ENCODE results near the gene GAPT. TPM values are rescaled to one million over a fixed set of nuclear protein-coding genes. Genes with fewer than 3 reads are reported as not detected.

The GAPT gene
- 1 to 10 TPM in 1 of 10 donors, under 1 TPM in 9; 0.33 to 1.5 (median 0.62) TPM for polyA plus RNA-seq (ENCODE audit: insufficient read length in 10 of 10)
- long read RNA-seq, donor 1 = 0 reads
- long read RNA-seq, donor 2 = 0 reads
- long read RNA-seq, donor 3 = 0 reads
- long read RNA-seq, donor 4, partial matches to known transcripts = 0 of 1 reads
- long read RNA-seq, donor 4, other reads (novel, unspliced or antisense) = 0 of 1 reads
- long read RNA-seq, donor 5 = 0 reads
- long read RNA-seq, donor 6 = 0 reads
- long read RNA-seq, donor 7 = 0 reads
- long read RNA-seq, donor 8, partial matches to known transcripts = 0 of 1 reads
- long read RNA-seq, donor 8, other reads (novel, unspliced or antisense) = 0 of 1 reads
- long read RNA-seq, donor 9 = 0 reads

DNA sequence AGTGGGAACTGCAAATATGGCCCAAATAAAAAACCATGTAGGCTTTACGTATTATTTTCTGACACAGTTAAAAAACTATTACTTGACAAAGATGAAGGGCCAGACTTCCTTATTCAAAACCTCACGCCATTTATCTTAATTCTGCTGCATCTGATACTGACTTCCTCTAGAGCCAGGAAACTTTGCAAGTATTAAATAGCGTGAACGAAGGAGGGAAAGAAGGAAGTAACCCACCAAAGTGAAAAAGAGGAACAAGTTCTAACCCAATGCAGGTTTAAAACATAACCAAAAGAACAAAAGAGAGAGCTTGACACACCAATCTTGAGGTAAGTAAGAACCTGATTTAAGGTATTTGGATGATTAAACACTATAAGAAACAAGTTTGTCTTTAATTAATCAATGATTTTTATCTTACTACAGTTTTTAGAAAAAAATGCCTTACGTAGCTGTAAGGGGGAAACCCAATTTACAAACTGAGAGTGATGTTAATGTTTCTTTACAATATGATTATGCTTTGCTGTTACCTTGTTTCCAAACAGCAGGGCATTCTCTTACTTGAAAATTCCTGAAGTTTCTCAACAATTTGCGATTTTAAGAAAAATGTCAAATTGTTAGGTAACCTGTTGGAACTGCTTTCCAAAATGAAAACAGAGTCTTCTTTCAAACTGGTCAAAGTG lies at the start of gene GAPT:
Gene GAPT (plus strand): TSS at position 220 of the 677 bp plus-strand sequence. CDS start 3,102 bp downstream, outside the sequence.
- no peak for DNase-seq

DNA sequence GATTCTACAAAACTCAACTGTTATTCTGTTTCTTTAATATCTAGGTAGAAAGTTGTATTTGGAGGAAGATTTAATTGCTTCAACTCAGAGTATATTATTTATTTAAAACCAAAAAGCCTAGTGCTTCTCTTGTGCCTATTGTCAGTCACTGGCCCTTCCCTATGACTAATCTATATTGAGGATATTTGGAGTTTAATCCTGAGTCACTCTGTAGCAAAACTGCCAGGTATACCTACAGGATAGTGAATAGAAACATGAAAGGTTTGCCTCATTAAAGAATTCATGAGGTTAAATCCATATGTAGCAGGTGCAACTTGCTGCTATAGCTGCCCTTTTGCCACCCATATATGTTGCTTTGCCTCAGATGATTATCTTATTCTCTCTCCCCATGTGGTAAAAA lies 46.4 kb upstream of the GAPT start:
- no peak for DNase-seq

DNA sequence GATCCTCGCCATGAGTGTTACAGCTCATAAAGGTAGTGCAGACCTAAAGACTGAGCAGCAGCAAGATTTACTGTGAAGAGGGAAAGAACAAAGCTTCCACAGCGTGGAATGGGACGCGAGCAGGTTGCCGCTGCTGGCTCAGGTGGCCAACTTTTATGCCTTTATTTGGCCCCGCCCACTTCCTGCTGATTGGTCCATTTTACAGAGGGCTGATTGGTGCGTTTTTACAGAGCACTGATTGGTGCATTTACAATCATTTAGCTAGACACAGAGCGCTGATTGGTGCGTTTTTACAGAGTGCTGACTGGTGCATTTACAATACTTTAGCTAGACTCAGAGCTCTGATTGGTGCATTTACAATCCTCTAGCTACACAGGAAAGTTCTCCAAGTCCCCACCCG lies 45.2 kb upstream of the GAPT start:
- no peak for DNase-seq

DNA sequence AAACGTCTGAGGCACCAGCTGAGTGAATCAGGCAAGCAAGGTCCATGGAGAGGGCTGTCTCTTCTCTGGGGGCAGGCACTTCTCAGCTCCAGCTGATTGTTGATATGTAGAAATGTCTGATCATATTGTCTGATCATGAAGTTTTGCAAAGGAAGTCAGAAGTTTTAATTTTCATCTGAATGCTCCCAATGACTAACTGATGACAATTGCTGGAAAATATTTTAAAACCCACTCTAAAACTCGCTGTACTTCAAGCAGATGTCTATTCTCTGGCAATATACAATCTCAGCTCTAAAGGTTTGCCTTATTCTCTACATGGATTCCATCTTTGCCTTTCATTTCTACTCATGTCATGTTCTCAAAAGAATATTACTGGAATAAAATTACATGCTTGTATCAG lies 44.0 kb upstream of the GAPT start:
- no peak for DNase-seq

DNA sequence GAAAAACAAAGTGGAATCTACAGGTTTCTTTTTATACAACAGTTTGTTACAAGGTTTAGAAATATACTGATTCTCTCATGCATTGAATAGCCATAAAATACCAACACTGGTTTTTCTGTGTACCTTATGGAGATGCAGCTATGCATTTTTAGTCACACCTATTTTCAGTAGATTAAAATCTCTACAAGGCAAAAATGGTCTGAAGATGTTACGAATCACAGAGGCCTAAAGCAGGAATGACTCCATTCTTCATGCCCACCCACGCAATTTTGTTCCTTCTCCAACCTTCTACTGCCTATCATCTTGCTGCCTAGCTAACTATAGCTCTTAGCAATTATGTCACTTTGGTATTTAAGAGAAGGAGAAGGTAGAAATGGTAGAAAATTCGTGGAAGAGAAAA lies 41.2 kb upstream of the GAPT start:
- DNase-seq = no peak

DNA sequence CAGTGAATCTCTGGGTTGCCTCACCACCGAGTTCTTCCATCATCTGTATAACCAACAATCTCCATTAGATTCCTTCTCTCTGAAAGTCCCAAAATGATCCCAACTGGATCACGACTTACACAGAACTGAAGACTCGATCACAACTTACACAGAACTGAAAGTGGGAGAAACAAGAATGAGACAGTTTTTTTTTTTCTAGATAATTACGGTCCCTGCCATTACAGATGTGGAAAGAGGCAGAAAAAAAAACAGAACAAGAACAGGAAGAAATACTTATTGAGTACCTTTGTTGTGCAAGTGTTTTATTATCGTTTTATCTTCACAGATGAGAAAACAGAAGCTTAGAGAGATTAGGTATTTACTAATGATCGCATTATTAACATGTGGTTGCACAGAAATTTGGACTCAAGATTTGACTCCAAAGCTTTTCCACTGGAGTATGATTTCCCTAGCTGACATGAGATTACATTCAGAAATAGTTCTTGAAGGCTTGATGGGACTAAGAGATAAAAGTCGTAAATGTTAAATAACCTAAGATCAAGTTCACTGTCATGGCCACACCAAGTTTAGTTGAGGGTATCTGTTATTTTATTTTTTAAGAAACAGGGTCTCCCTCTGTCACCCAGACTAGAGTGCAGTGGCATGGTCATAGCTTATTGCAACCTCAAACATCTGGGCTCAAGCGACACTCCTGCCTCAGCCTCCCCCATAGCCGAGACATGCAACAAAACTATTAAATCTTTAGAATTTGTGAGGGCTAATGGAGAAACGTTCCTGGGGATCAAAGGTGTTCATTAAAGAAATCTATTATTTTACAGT lies 40.2 kb upstream of the GAPT start:
- DNase-seq = no peak

DNA sequence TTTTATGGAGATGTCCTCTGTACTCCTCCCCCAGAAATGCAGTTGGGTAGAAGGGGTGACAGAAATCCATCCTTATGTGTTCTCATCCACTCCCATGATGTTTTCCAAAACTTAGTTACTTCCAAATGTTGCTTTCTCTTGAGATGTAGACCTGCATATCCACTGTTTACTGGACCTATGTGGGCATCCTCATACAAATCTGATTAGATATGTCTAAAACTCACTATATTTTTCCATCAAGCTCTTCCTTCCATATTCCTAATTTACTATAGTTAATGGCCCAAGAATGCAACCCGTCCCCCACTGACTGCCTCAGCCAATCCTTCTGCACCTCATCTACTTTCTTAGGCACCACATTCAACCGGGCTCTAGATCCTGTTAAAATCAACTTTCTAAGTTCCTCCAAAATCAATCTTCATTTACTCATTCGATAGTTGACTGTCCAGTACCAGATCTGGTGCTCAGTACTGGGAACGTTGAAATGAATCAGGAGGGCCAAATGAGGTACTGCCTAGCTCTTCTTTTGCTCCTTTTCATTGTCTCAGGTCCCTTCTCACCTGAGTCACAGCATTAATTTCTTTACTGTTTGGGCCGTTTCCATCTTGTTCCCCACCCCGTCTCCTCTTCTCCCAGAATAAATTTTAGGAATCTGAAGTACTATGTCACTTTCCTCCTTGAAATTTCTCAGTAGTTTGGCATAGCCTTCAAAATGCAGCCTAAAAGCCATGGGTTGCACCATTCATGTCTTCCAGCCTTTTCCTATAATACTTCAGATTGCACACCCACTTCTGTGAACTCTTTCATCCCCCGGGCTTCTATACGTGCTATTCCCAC lies 39.3 kb upstream of the GAPT start:
- no peak for DNase-seq

DNA sequence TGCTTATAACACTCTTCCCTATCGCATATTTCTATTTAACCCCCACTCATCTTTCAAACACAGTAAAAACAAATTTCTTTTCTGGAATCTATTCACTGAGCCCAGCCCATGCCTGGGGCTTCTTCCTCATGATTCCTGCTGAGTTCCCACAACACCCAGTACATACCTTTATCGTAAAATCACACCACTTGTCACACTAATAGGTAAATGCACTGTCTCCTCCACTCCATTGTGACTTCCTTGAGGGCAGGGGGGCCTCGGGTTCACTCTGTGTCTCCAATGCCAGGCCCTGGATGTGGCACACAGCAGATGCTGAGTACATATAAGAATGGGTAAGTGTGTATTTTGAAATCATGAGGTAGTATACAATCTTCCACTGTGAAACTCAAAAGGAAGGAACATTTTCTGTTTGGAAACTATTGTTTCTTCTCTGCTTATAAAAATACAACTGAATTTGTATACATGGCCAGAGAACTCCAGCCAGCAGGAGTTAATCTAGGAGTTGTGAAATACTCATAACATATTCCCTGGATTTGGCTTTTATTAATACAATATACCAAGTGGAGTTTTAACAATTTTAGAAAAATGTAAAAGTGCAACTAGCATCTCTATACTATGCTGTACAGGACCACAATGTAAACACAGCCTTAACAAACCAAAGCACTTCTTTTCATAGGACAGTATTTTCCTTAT lies 38.5 kb upstream of the GAPT start:
- no peak for DNase-seq

DNA sequence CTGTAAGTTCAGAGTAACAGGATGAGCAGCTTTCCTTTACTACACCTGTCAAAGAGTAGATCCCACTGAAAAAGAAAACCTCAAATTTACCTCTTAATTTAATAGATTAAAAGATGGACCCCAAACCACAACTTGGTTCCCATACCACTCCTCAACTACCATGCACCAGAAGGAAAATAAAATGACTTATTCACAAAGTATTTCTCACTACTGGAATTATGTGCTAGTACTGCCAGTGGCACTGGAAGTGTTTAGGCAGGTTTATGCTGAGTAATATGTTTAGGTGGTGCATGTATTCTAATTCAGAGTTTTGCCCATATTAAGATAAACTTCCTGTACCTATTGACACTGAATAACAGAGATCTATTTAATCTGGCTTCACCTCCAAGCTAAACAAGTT lies 37.9 kb upstream of the GAPT start:
- no peak for DNase-seq

DNA sequence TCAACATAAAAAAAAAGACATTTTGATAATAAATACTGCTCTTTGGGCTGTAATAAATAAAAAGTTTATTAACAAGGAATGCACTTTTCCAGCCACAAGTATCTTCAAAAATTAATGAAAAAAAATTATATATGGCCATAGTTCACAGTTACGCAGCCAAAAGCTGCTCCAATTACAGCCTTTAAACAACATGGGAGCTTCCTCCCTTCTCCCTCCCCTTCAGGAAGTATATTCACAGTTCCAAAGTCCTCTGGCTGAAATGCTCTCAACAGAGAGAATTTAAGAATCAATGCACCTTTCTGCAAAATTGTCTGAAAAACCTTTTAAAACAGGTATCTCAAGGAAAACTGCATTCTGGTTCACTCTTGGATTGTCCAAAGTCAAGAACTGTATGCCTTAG lies 37.2 kb upstream of the GAPT start:
- no peak for DNase-seq

DNA sequence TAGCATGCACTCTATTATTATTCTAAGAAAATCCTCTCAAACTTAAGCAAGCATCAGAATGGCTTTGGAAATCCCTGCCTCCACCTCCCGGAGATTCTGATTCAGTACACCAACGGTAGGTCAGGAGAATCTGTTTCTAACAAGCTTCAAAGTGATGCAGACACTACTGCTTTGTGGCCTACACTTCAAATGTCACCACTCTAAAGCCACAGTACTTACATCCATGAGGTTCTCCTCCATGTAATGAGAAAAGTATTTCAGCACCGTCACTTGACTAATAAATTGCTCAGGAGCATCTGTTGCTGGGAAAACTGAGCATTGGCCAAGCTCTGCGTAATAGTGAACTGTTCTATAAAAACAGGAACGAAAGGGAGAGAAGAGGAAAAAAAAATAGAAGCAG lies 36.2 kb upstream of the GAPT start:
- DNase-seq = peak in 1 of 3 donors; percentile 23

DNA sequence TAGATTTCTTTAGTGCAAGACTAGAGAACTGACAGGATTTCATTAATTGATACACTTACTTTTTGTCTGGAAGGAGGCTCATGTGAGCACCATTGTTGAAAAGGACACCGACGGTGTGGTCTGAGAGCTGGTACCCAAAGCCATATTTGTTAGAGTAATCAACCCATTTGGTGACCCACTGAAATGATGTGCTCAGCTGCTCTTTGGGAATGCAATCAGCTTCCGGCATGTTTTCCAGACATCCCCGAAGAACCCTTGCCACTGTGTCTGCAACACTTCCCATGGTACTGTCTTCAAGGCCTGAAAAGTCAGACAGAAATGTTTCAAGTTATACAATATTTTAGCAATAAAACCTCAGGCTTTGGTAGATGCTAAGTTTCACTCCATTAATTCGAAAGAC lies 35.8 kb upstream of the GAPT start:
- no peak for DNase-seq

DNA sequence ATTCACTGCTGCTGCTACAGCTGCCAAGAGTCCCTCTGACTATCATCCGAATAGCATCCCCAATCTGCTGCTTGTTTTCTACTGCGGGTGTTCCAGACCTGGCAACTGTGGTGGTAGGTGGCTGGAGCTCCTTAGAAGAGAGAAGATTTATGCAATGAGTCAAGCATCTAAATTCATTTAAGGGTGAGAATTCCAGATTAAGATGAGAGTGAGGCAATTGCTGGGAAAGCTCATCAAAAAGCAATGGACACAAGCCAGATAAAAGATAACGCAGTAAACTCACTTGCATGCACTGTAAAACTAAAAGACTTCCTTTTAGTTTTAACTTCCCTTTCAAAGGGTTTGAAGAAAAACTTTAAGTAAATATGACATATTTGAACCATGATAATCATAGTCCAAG lies 35.2 kb upstream of the GAPT start:
- no peak for DNase-seq

DNA sequence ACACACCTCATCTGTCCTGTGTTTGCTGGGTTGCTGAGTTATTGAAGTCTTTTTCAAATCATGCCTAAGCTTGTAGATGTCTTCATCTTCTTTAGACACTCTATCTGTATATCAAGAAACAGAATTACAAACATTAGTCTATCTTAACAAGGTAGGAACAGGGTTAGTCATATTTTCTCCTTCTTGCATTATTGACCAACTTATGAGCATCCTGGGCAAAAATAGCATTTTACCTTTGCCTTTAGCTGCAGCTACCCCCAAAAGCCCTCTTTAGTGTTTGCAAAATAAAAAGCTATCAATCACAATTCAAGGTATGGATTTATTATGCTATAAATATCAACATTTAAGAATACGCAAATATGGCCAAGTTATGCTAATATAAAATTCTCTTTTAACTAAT lies 34.7 kb upstream of the GAPT start:
- DNase-seq = no peak

DNA sequence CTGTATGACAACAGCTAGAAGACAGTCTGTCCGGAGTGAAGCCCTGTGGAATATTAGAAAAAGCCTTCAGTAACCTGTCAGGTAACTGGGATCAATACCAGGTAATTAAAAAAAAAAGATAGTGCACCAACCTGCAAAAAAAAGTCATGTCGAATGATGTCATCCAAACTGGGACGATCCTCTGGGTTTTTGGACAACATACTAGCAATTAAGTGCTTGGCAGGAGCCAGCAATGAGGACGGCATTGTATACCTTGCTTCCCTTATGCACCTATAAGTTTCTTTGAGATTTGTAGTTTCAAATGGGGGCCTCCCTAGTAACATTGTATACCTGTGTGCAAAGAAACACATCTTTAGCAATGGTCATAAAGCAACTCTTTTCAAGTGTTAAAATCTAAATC lies 34.2 kb upstream of the GAPT start:
- DNase-seq = no peak

DNA sequence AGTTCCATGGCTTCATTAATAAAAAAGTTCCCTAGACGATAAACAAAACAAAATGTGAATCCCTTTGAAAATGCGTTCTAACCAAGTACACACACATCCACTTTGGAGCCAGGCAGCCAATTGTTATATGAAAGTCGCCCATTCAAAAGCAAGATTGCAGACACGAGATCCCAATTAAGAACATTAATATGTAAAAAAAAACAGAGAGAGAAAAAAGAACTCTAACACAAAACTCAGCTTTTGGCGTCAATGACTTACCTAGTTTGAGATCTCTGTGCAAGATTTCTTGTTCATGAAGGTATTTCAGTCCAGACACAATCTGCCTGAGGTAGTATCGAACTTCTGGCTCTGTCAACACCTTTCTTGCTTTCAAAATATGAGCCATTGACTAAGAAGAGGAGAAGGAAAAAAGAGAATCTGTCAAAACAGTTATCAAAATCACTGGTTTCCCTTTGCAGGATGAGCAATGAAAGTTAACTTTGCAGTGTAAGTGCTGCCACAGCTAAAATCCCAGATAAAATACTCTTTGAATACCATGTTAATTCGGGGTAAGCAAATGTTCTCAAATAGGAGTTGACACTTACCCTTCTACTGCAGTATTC lies 33.0 kb upstream of the GAPT start:
- no peak for DNase-seq

DNA sequence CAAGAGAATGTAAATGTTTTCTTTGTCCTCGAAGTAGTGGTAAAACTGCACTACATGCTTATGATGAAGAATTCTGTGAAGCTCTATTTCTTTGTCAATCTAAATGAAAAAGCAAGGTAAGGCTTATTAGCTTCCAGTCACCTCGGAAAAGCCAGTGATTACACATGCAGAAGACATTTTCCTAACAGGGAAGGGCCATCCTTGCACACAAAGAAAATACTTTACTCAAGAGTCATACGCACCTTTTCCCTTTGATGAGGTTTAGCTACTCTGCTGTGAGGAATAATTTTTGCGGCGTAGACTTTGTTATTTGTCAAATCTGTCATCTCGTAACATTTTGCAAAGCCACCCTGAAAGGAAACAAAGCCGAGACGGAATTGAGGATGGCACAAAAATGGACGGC lies 32.5 kb upstream of the GAPT start:
- DNase-seq = peak in 2 of 3 donors; percentile 24 to 62

DNA sequence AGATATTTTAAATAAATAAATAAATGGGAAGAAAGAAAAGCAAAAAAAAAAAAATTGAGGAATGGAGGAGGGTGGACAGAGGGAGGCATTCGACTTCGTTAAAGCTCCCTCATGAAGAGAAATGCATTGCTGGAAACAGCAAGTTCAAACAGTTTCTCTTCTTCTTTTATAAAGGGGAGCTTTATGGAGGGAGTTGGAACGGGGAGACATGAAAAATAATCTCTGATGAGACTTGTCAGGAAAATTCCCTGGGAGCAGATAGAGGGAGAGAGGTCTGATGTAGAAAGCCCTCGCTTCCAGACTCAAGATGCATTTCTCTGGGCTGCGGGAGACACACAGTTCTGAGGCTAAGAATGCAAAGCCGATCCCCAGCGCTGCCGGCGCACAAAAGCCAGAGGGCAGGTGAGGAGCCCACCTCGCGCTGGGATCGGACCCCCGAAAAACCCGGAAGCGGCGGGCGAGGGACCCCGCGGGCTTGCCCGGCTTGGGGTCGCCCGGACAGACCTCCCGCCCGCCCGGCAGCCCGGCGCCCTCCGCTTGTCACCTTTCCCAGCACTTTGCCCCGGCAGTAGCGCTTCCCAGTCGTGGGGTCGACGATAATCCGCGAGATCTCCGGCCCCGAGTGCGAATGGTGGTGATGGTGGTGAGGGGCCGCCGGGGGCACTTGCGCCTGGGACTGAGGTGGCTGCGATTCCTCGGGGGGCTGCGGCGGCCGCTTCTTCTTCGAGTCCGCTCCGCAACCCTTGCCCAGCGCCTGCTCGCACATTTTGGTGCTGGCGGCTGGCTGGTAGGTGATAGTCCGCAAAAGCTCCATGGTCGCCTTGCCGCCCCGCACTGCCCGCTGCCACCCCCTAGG lies 31.9 kb upstream of the GAPT start:
- peak; percentile 39 to 87 (median 52) for DNase-seq

DNA sequence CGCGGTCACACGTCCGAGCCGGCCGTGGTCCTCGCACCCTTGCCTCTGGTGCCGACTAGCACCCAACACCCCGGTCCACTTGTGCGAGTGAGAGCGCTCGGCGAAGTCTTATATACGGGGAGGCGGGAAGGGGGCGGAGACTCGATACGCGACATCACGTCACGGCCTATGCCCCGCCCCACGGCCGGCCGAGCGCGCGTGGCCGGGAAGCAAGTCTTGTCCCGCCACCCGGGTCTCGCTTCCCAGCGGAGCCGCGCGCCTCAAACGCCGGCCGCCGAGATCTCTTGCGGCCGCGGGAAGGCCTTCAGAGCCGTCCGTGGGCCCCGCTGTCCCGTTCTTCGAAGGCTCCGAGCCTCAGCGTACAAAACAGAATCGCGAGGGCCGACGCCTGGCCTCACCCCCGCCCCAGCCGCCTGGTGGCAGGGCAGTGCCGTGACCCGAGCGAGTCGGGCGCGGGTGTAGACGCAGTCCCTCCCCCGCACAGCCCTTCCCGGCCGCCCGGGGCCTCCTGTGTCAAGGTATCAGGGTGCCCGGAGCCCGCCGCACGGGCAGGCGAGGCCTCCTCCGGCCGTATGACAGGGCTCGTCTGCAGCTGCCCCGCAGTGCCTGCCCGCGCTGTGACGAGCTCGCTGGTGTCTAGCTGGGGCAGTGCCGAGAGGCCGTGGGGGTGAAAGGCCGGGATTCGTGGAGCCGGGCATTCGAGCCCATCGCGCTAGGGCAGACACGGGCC lies 31.1 kb upstream of the GAPT start, which contains the start of gene PLK2:
Gene PLK2 (minus strand): TSS at position 85 of the 730 bp plus-strand sequence. CDS start 127 bp downstream, outside the sequence.
- peak; percentile 95 to 98 (median 96) for DNase-seq
